ENCODE data around the gene NSG1.

GRCh38 chr4:4461850-4462249 lies 74.9 kb downstream of the NSG1 start:
- TF ChIP-seq, protein P1, sequence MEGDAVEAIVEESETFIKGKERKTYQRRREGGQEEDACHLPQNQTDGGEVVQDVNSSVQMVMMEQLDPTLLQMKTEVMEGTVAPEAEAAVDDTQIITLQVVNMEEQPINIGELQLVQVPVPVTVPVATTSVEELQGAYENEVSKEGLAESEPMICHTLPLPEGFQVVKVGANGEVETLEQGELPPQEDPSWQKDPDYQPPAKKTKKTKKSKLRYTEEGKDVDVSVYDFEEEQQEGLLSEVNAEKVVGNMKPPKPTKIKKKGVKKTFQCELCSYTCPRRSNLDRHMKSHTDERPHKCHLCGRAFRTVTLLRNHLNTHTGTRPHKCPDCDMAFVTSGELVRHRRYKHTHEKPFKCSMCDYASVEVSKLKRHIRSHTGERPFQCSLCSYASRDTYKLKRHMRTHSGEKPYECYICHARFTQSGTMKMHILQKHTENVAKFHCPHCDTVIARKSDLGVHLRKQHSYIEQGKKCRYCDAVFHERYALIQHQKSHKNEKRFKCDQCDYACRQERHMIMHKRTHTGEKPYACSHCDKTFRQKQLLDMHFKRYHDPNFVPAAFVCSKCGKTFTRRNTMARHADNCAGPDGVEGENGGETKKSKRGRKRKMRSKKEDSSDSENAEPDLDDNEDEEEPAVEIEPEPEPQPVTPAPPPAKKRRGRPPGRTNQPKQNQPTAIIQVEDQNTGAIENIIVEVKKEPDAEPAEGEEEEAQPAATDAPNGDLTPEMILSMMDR (IDR thresholded peaks at IDR 0.05) = no peak
- no peak for TF ChIP-seq SIN3A (IDR thresholded peaks at IDR 0.05; ENCODE audit: borderline replicate concordance, insufficient read depth, low read depth, low read length)
- TF ChIP-seq REST (IDR thresholded peaks at IDR 0.05; ENCODE audit: insufficient read depth in 1 of 2, low read depth in 2 of 2, low read length in 1 of 2) = no peak
- no peak for TF ChIP-seq POLR2AphosphoS5 (IDR thresholded peaks at IDR 0.05; ENCODE audit: low read depth, low read length)
- no peak for TF ChIP-seq TCF7L2 (IDR thresholded peaks at IDR 0.05; ENCODE audit: low read depth, low read length)
